NB4 (cell line): ENCODE measurements around the gene ZMYND8.

ENCODE experiments used
- MAX ChIP-seq: IDR thresholded peaks from 2 replicates; pipeline ENCODE4 v1.6.1; 2011; ENCODE audit warnings: low read depth, low read length
- MYC ChIP-seq: IDR thresholded peaks from 2 replicates; pipeline ENCODE4 v1.6.1; 2011; ENCODE audit warnings: low read depth, low read length
- POLR2A ChIP-seq: IDR thresholded peaks from 2 replicates; pipeline ENCODE4 v1.6.1; 2011; ENCODE audit warnings: mild to moderate bottlenecking; ENCODE audit not compliant: insufficient read length; ENCODE audit errors: extremely low read depth
- TF ChIP-seq, protein P1 (sequence below): IDR thresholded peaks from one replicate; pipeline ENCODE4 v1.5.1; 2012; ENCODE audit warnings: low read depth, low read length

DNA sequence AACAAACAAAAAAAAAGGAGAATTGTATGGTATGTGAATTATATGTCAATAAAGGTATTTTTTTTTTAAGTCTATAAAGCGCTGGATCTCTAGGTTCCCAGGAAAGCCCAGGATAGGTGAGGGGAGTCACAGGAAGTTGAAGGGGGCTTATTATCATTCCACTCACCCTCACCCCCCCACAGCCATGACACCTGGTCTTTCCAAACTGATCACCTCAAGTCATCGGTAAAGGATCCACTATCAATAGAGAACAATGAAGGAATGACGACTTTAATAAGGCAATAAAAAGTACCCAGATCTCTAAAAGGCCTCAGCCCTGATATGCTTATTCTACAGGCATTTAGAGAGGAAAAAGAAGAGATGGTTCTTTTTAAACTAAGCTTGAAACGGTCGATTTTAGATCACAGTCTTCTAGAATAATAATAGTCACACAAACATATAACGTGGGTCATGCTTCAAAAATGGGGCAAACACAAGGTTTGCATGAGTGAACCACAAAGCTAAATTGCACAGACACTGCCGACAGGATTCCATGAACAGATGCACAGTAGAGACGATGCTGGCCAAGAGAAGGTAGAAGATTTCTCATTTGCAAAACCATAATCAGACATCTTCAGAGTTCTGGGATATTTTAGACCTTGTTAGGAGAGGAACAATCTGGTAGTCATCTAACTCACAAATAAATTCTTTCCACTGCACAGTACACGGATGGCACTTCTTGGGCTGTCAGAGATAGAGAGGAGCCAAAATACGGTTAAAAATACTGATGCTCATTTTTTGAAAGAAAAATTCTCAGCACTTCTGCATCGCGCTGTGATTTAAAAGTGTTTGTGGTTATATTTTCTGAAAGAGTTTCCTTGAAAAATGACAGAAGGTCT lies 21.0 kb downstream of the ZMYND8 start:
- TF ChIP-seq, protein P1, sequence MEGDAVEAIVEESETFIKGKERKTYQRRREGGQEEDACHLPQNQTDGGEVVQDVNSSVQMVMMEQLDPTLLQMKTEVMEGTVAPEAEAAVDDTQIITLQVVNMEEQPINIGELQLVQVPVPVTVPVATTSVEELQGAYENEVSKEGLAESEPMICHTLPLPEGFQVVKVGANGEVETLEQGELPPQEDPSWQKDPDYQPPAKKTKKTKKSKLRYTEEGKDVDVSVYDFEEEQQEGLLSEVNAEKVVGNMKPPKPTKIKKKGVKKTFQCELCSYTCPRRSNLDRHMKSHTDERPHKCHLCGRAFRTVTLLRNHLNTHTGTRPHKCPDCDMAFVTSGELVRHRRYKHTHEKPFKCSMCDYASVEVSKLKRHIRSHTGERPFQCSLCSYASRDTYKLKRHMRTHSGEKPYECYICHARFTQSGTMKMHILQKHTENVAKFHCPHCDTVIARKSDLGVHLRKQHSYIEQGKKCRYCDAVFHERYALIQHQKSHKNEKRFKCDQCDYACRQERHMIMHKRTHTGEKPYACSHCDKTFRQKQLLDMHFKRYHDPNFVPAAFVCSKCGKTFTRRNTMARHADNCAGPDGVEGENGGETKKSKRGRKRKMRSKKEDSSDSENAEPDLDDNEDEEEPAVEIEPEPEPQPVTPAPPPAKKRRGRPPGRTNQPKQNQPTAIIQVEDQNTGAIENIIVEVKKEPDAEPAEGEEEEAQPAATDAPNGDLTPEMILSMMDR = no peak
- TF ChIP-seq POLR2A (no peak), MAX (no peak), MYC (no peak)
